K562 (cell line): Measurements from ENCODE around the gene AAR2. TPM values are rescaled to one million over a fixed set of nuclear protein-coding genes. Genes with fewer than 3 reads are reported as not detected.

Experiments used
- ATAC-seq: fragments of 200-7000 bp; cut with Tn5 transposase; 3 replicates; pipeline ENCODE4 v1.9.1; 2020; ENCODE audit warnings: moderate library complexity
- BruUV-seq: library from RNA; stranded (reverse); fragments of 400-500 nt; replicated peaks from 2 replicates; lab custom pipeline; 2021; lab: Mats Ljungman, UMichigan
- CTCF ChIA-PET: fragments of 300-600 bp; formaldehyde crosslinking; extraction: SDS; loops from one replicate; lab custom pipeline; 2021; ENCODE audit warnings: low intra/inter-chr PET ratio; lab: Yijun Ruan, JAX
- POLR2A ChIA-PET: fragments of 300-600, 350-650 bp; sonication (Branson Sonifier 250); formaldehyde crosslinking; extraction: SDS; loops from one replicate; lab custom pipeline; 2021; ENCODE audit warnings: antibody characterized with exemption, inconsistent platforms; lab: Yijun Ruan, JAX
- DNase-seq, 4 experiments: peaks; one replicate each; pipeline versions ENCODE4 v3.0.0 to v3.0.0-alpha.2; 2011 to 2018; ENCODE audit warnings: low spot score in 3 of 4, mixed read lengths in 3 of 4; ENCODE audit errors: extremely low read depth in 1 of 4
- FAIRE-seq: peaks from 2 replicates; lab custom pipeline; 2011; peaks lifted over from hg19 to GRCh38; lab: Jason Lieb, UNC
- H2AFZ ChIP-seq: 2 replicates; pipeline ENCODE4 v1.6.0; 2011; ENCODE audit warnings: low read depth, low read length, control low read depth, inconsistent platforms
- H3K27ac ChIP-seq: fragments of 200-600 bp; 3 replicates; pipeline ENCODE4 v1.8.0; 2011; ENCODE audit warnings: low read depth, mild to moderate bottlenecking, control low read depth, inconsistent platforms, low read length, moderate library complexity, mixed read lengths; ENCODE audit errors: extremely low read depth
- H3K27me3 ChIP-seq, 2 experiments: fragments of 300-600 bp in 1 of 2; 2 replicates in 1 of 2; 3 replicates in 1 of 2; pipeline versions ENCODE4 v1.6.0 to v1.8.0; 2011; ENCODE audit warnings: inconsistent platforms in 2 of 2, low read length in 2 of 2, mild to moderate bottlenecking in 1 of 2, mixed read lengths in 1 of 2, moderate library complexity in 1 of 2; ENCODE audit not compliant: control insufficient read depth in 2 of 2, insufficient read depth in 2 of 2
- H3K36me3 ChIP-seq: fragments of 300-600 bp; 3 replicates; pipeline ENCODE4 v1.8.0; 2011; ENCODE audit warnings: mild to moderate bottlenecking, low read length, inconsistent platforms; ENCODE audit not compliant: control insufficient read depth, insufficient read depth
- H3K4me1 ChIP-seq, 2 experiments: fragments of 200-600 bp in 1 of 2; replicated peaks in 1 of 2; 2 replicates in 1 of 2; 3 replicates in 1 of 2; pipeline versions ENCODE4 v1.5.1 to v1.8.0; 2011; ENCODE audit warnings: inconsistent platforms in 2 of 2, low read length in 2 of 2, mild to moderate bottlenecking in 1 of 2, mixed read lengths in 1 of 2, moderate library complexity in 1 of 2; ENCODE audit not compliant: control insufficient read depth in 2 of 2, insufficient read depth in 2 of 2
- H3K4me2 ChIP-seq: 2 replicates; pipeline ENCODE4 v1.6.1; 2011; ENCODE audit warnings: low read length, control low read depth, inconsistent platforms, mixed read lengths; ENCODE audit not compliant: insufficient read depth
- H3K4me3 ChIP-seq: fragments of 200-600 bp; sonication (generic), shearing (Covaris generic); 2 replicates; pipeline ENCODE4 v1.5.1; 2016; ENCODE audit warnings: control low read depth, inconsistent platforms
- H3K79me2 ChIP-seq: fragments of 200-600 bp; 3 replicates; pipeline ENCODE4 v1.8.0; 2011; ENCODE audit warnings: low read length, inconsistent platforms; ENCODE audit not compliant: control insufficient read depth, insufficient read depth
- H3K9ac ChIP-seq, 2 experiments: 2 replicates each; pipeline versions ENCODE4 v1.6.0 to v1.6.1; 2011; ENCODE audit warnings: low read depth in 2 of 2, low read length in 2 of 2, control low read depth in 1 of 2, inconsistent platforms in 1 of 2, mild to moderate bottlenecking in 1 of 2, mixed read lengths in 1 of 2; ENCODE audit not compliant: insufficient read depth in 1 of 2
- H3K9me1 ChIP-seq: one replicate; pipeline ENCODE4 v1.6.0; 2011; ENCODE audit warnings: inconsistent platforms, mild to moderate bottlenecking, low read length, moderate library complexity; ENCODE audit not compliant: control insufficient read depth, insufficient read depth
- H3K9me3 ChIP-seq: replicated peaks from 2 replicates; pipeline ENCODE4 v1.5.1; 2011; ENCODE audit warnings: low read depth, low read length, inconsistent platforms; ENCODE audit not compliant: control insufficient read depth, insufficient read depth
- H4K20me1 ChIP-seq: replicated peaks from 2 replicates; pipeline ENCODE4 v1.6.1; 2011; ENCODE audit warnings: low read length, inconsistent platforms, mixed read lengths; ENCODE audit not compliant: control insufficient read depth, insufficient read depth
- BRD4 ChIP-seq: fragments of 200-600 bp; sonication (generic); IDR thresholded peaks from 2 replicates; pipeline ENCODE4 v1.6.1; 2017; ENCODE audit warnings: inconsistent platforms
- DMBX1 ChIP-seq: fragments of 250-450 bp; sonication (Bioruptor Pico); IDR thresholded peaks from 2 replicates; pipeline ENCODE4 v1.8.0; 2022; ENCODE audit warnings: inconsistent platforms, mild to moderate bottlenecking, moderate library complexity, borderline replicate concordance
- HMGN3 ChIP-seq: IDR thresholded peaks from 2 replicates; pipeline ENCODE4 v1.6.1; 2011; ENCODE audit warnings: borderline replicate concordance, low read depth, mild to moderate bottlenecking, mixed read lengths, low read length; ENCODE audit not compliant: insufficient read length; ENCODE audit errors: extremely low read depth
- NCOA2 ChIP-seq, 2 experiments: fragments of 450-650 bp; IDR thresholded peaks; 2 replicates each; pipeline ENCODE4 v1.6.1; 2018; ENCODE audit warnings: mild to moderate bottlenecking in 2 of 2, moderate library complexity in 1 of 2; ENCODE audit not compliant: partially characterized antibody in 2 of 2
- NR1H2 ChIP-seq: sonication (generic); formaldehyde crosslinking; IDR thresholded peaks from 2 replicates; pipeline ENCODE4 v1.4.0; 2020; ENCODE audit warnings: mild to moderate bottlenecking, missing genetic modification reagents
- SREBF2 ChIP-seq: sonication (generic); formaldehyde crosslinking; IDR thresholded peaks from 2 replicates; pipeline ENCODE4 v1.4.0; 2020; ENCODE audit warnings: mild to moderate bottlenecking, missing genetic modification reagents
- ZBTB12 ChIP-seq: fragments of 250-450 bp; sonication (Bioruptor Pico); IDR thresholded peaks from 2 replicates; pipeline ENCODE4 v1.4.0; 2020
- ZKSCAN1 ChIP-seq: fragments of 150-350 bp; IDR thresholded peaks from 2 replicates; pipeline ENCODE4 v1.6.1; 2016; ENCODE audit warnings: low read depth, low read length
- WGBS: fragments of 100-300 bp; shearing (Covaris generic); methylation state at CpG from one replicate; pipeline ENCODE4 v1.1.6; 2016; ENCODE audit warnings: low coverage, mixed read lengths; ENCODE audit not compliant: insufficient coverage; ENCODE audit errors: missing lambda C conversion rate; 5-methylcytosine and 5-hydroxymethylcytosine counted together
- in situ Hi-C: fragments of 300-500 bp; cut with MboI; formaldehyde crosslinking; loops from 4 replicates; pipeline ENCODE4 v1.15.0; 2018; ENCODE audit warnings: inconsistent platforms, mixed read lengths
- intact Hi-C: fragments of 100-400 bp; cut with micrococcal nuclease; formaldehyde crosslinking; loops from 2 replicates; pipeline ENCODE4 v1.14.2; 2022
- polyA plus RNA-seq, 8 experiments: library from polyadenylated mRNA; depleted of rRNA in 4 of 8; stranded (reverse) in 5 of 8; unstranded in 3 of 8; fragments of >200 nt; fragmentation: Nextera tagmentation in 2 of 8; fragmentation: Illumina TruSeq in 1 of 8; extraction: Ambion mirVana in 2 of 8; extraction: Trizol in 1 of 8; gene quantifications; 2 replicates each; pipeline versions ENCODE4 v1.2.1 to v1.2.3, GENCODE V29; 2011 to 2014; ENCODE audit warnings: inconsistent platforms in 1 of 8, missing spikeins in 1 of 8
- total RNA-seq, 7 experiments: library from RNA; depleted of rRNA in 6 of 7; stranded (reverse); fragments of >200 nt in 6 of 7; fragmentation: Illumina TruSeq in 2 of 7; extraction: Trizol in 2 of 7; gene quantifications; 2 replicates each; pipeline versions ENCODE4 v1.2.1 to v1.2.3, GENCODE V29; 2011 to 2021; ENCODE audit warnings: low replicate concordance in 1 of 7
- TF ChIP-seq, protein P1 (sequence below), 2 experiments: fragments of 450-650 bp; conservative IDR thresholded peaks; 2 replicates each; pipeline ENCODE4 v1.6.1; 2017; ENCODE audit warnings: mild to moderate bottlenecking in 2 of 2, moderate library complexity in 2 of 2

AAR2 gene
- total and polyA plus RNA-seq, 9 of the 15 experiments (the other 6 are each of a cell fraction or from before 2014, with no cell fraction given), result 6.5 to 36.2 (median 24.7) TPM

GRCh38 chr20:36298795-36299339 lies 62.6 kb downstream of the AAR2 start:
- H3K4me3 ChIP-seq, result no peak overlapping the region
- CTCF ChIA-PET, result no interaction called here
- no peaks in the 10 kb centered on the region; the same call in 1 of the 2 replicates for H4K20me1 ChIP-seq
- H3K9me3 ChIP-seq, result no peaks in the 10 kb centered on the region
- WGBS, result 1% methylated on average over 11 of the region's 11 CpGs
- TF ChIP-seq ZKSCAN1, result peak; percentile 72; the same call in 1 of the 2 replicates
- no peak for TF ChIP-seq DMBX1 (CRISPR knock-in tag)
- no peak for TF ChIP-seq SREBF2
- TF ChIP-seq, protein P1, sequence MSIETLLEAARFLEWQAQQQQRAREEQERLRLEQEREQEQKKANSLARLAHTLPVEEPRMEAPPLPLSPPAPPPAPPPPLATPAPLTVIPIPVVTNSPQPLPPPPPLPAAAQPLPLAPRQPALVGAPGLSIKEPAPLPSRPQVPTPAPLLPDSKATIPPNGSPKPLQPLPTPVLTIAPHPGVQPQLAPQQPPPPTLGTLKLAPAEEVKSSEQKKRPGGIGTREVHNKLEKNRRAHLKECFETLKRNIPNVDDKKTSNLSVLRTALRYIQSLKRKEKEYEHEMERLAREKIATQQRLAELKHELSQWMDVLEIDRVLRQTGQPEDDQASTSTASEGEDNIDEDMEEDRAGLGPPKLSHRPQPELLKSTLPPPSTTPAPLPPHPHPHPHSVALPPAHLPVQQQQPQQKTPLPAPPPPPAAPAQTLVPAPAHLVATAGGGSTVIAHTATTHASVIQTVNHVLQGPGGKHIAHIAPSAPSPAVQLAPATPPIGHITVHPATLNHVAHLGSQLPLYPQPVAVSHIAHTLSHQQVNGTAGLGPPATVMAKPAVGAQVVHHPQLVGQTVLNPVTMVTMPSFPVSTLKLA (conservative IDR thresholded peaks at IDR 0.05), result no peak
- no peak for TF ChIP-seq HMGN3
- TF ChIP-seq BRD4, result no peak
- no peak for TF ChIP-seq NCOA2 (IDR thresholded peaks at IDR 0.05; ENCODE audit: partially characterized antibody in 2 of 2)
- TF ChIP-seq NR1H2, result no peak
- TF ChIP-seq ZBTB12, result no peak
- no peak overlapping the region for H3K27ac ChIP-seq
- no peaks in the 10 kb centered on the region for H3K9me1 ChIP-seq
- H3K9ac ChIP-seq, result no peak overlapping the region
- no peak overlapping the region for H3K4me2 ChIP-seq
- H3K27me3 ChIP-seq, result peaks cover 7 to 43% of the 10 kb centered on the region in 2 experiments; a peak in 3 of 5 replicates
- no peaks in the 10 kb centered on the region for H3K36me3 ChIP-seq
- DNase-seq (no peak), FAIRE-seq (no peak), ATAC-seq (no peak)
- H2AFZ ChIP-seq, result no peak overlapping the region
- POLR2A ChIA-PET, result no interaction called here
- no peaks in the 10 kb centered on the region for H3K4me1 ChIP-seq
- intact Hi-C loops (no loop called here), in situ Hi-C loops (no loop called here)
- no TSS peak for BruUV-seq
- H3K79me2 ChIP-seq, result no peaks in the 10 kb centered on the region
